Suprapubic skin (tissue), 4 donors: ENCODE results near the gene TRMT61A. TPM values are rescaled to one million over a fixed set of nuclear protein-coding genes. Genes with fewer than 3 reads are reported as not detected.

Source experiments
- DNase-seq, 2 donors: peaks; one replicate each; pipeline ENCODE4 v3.0.0-alpha.2; 2019; ENCODE audit warnings: low spot score in 2 of 2
- H3K27ac ChIP-seq: fragments of 200-600 bp; sonication (generic); one replicate; pipeline ENCODE4 v1.5.1; 2019
- H3K27me3 ChIP-seq: fragments of 200-600 bp; sonication (generic); one replicate; pipeline ENCODE4 v1.5.1; 2019
- H3K36me3 ChIP-seq: fragments of 200-600 bp; sonication (generic); one replicate; pipeline ENCODE4 v1.5.1; 2019
- H3K4me1 ChIP-seq: fragments of 200-600 bp; sonication (generic); one replicate; pipeline ENCODE4 v1.5.1; 2019
- H3K4me3 ChIP-seq: fragments of 200-600 bp; sonication (generic); one replicate; pipeline ENCODE4 v1.5.1; 2019; ENCODE audit warnings: mild to moderate bottlenecking
- H3K9me3 ChIP-seq: fragments of 200-600 bp; sonication (generic); one replicate; pipeline ENCODE4 v1.5.1; 2019
- EP300 ChIP-seq: sonication (generic); formaldehyde crosslinking; IDR thresholded peaks from one replicate; pipeline ENCODE4 v1.6.1; 2017; ENCODE audit warnings: antibody characterized with exemption
- POLR2A ChIP-seq, 2 donors: fragments of 450-650 bp; IDR thresholded peaks; one replicate each; pipeline ENCODE4 v1.6.1; 2017; ENCODE audit warnings: antibody characterized with exemption in 2 of 2, mild to moderate bottlenecking in 2 of 2, moderate library complexity in 2 of 2
- POLR2AphosphoS5 ChIP-seq, 3 donors: sonication (generic); formaldehyde crosslinking; IDR thresholded peaks; one replicate each; pipeline ENCODE4 v1.6.1; 2017; ENCODE audit warnings: antibody characterized with exemption in 3 of 3
- WGBS: methylation state at CpG from one replicate; pipeline ENCODE4 v1.1.5; 2018; 5-methylcytosine and 5-hydroxymethylcytosine counted together
- total RNA-seq, 4 donors: library from RNA; depleted of rRNA; stranded (reverse); fragments of >200 nt; gene quantifications; one replicate each; pipeline ENCODE4 v1.1.0, GENCODE V29; 2016
- TF ChIP-seq, protein P1 (sequence below), 2 donors: fragments of 200-600 bp in 1 of 2; fragments of 450-650 bp in 1 of 2; sonication (generic) in 1 of 2; IDR thresholded peaks; one replicate each; pipeline ENCODE4 v1.5.1; 2016 to 2019; ENCODE audit warnings: antibody characterized with exemption in 2 of 2, mild to moderate bottlenecking in 1 of 2, moderate library complexity in 1 of 2

The TRMT61A gene
- total RNA-seq, 4 donors from 2014 or later = 15.9 to 21.9 (median 18.5) TPM

DNA sequence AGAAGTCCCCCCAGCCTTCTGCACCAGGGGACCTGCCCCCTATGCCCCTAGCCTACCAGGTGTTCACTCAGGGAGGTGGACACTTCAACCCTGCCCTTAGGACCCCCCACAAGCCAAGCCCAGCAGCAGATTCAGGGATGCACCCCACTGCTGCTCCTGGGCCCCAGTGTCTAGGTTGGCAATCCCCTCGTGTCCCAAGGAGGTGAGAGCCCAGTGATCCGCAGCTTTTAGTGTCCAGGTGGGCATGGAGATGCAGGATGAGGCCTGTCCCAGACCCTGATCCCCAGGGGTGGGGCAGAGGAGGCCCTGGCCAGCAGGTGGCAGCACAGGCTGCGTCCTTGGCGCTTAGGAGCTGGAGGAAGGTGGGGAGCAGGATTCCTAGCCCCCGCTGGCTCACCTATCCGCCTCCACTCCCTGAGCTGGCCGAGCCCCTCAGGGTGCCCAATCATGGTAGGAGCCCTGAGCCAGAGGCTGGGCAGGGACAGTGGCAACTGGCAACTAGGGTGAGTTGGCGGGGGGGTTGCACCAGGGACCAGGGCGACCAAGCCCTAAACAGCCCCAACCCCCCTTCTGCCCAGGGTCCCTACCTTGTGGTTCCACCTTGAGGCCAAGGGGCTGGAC lies 10.5 kb upstream of the TRMT61A start:
- Histone ChIP-seq H3K27ac (no peak overlapping the region), H3K4me3 (no peak overlapping the region), H3K9me3 (no peaks in the 10 kb centered on the region), H3K36me3 (no peaks in the 10 kb centered on the region), H3K4me1 (peaks cover 96% of the 10 kb centered on the region), H3K27me3 (peaks cover 6% of the 10 kb centered on the region)
- DNase-seq = peak in 1 of 2 donors; percentile 79
- WGBS = 44% methylated on average over 7 of the region's 9 CpGs
- TF ChIP-seq POLR2AphosphoS5 (IDR thresholded peaks at IDR 0.05) = no peak
- TF ChIP-seq, protein P1, sequence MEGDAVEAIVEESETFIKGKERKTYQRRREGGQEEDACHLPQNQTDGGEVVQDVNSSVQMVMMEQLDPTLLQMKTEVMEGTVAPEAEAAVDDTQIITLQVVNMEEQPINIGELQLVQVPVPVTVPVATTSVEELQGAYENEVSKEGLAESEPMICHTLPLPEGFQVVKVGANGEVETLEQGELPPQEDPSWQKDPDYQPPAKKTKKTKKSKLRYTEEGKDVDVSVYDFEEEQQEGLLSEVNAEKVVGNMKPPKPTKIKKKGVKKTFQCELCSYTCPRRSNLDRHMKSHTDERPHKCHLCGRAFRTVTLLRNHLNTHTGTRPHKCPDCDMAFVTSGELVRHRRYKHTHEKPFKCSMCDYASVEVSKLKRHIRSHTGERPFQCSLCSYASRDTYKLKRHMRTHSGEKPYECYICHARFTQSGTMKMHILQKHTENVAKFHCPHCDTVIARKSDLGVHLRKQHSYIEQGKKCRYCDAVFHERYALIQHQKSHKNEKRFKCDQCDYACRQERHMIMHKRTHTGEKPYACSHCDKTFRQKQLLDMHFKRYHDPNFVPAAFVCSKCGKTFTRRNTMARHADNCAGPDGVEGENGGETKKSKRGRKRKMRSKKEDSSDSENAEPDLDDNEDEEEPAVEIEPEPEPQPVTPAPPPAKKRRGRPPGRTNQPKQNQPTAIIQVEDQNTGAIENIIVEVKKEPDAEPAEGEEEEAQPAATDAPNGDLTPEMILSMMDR (IDR thresholded peaks at IDR 0.05) = peak; percentile 77 to 91

DNA sequence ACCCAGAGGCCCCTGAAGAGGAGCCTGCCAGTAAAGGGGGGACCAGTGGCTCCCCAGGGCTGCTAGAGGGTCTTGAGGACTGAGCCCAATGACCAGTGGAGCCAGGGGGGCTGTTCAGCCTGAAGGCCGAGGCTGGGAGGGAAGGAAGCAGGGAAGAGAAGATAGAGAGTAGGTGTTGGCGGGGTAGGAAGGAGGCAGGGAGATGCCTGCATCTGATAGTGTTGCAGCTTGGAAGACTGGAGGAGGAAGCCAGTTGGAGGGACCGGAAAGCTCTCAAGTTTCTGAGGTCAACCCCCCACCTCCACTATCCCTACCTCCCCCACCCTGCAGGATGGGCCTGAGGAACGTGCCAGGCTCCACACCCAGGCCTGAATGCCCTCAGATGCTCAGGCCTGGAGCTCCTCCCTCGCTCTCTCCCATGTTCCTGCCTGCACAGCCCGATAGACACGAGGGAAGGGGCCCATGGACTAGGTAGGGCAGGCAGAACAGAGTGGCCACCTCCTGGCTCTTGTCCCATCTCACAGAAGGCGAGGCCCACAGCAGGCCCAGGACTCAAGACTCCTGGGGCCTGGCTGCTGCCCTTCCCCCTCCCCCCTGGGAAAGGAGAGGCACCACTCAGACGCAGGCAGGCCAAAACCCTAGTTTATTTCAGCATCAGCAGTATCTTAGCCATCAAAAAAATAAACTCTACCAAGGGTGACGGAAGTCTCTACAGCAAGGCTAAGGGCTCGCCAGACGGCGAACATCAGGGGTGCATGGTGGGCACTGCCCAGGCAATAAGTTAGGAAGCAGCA lies 9.8 kb upstream of the TRMT61A start:
- Histone ChIP-seq H3K4me3 (no peak overlapping the region), H3K27ac (no peak overlapping the region), H3K9me3 (no peaks in the 10 kb centered on the region), H3K27me3 (peaks cover 6% of the 10 kb centered on the region), H3K4me1 (peaks cover 89% of the 10 kb centered on the region), H3K36me3 (no peaks in the 10 kb centered on the region)
- TF ChIP-seq POLR2A (IDR thresholded peaks at IDR 0.05) = no peak
- no peak for TF ChIP-seq POLR2AphosphoS5 (IDR thresholded peaks at IDR 0.05)
- TF ChIP-seq, protein P1 (IDR thresholded peaks at IDR 0.05) = no peak
- no peak for TF ChIP-seq EP300
- 64% methylated on average over 7 of the region's 13 CpGs for WGBS
- DNase-seq = peak in 1 of 2 donors; percentile 63

DNA sequence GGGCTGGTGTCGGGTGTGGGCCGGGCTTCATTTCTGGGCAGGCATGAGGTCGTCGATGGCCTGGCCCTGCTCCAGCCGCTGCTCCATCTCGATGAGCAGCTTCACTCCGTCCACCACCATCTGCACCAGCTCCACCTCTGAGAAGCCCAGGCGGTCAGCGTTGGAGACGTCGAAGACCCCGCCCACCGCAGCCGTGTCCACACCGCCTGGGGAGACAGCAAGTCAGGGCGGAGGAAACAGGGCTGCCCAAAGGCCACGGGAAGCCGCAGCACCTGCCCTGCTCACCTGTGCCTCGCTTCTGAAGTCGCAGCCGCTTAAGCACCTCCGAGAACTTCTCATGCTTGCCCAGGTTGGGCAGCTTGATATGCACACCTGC lies 9.2 kb upstream of the TRMT61A start:
- Histone ChIP-seq H3K27ac (peak overlapping the region; percentile 8), H3K36me3 (no peaks in the 10 kb centered on the region), H3K9me3 (no peaks in the 10 kb centered on the region), H3K27me3 (peaks cover 6% of the 10 kb centered on the region), H3K4me3 (no peak overlapping the region), H3K4me1 (peaks cover 84% of the 10 kb centered on the region)
- WGBS = 51% methylated on average over 22 of the region's 22 CpGs
- TF ChIP-seq EP300 (no peak), POLR2A (IDR thresholded peaks at IDR 0.05) (no peak), POLR2AphosphoS5 (IDR thresholded peaks at IDR 0.05) (no peak)
- TF ChIP-seq, protein P1 (IDR thresholded peaks at IDR 0.05) = no peak
- DNase-seq = peak in 1 of 2 donors; percentile 78

DNA sequence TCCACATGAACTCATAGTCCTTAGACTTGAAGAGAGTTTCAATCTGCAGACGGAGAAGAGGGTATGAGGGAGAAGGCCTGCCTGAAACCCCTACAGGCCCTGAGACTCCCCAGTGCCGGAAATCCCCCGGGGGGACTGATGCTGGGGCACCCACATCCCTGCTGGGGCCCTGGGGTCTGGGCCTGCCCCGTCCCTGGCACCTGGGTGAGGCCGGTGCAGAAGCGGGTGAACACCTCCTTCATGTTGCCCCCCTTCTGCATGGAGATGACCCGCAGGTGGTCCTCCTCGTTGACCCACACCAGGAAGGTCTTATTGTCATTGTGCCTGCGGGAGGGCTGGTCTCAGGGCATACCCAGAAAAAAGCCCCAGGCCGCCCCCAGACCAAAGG lies 8.7 kb upstream of the TRMT61A start:
- peak overlapping the region; percentile 8 for H3K27ac ChIP-seq
- H3K4me3 ChIP-seq = peak overlapping the region; percentile 65
- H3K9me3 ChIP-seq = no peaks in the 10 kb centered on the region
- TF ChIP-seq, protein P1 (IDR thresholded peaks at IDR 0.05) = no peak
- TF ChIP-seq POLR2AphosphoS5 (IDR thresholded peaks at IDR 0.05) (no peak), POLR2A (IDR thresholded peaks at IDR 0.05) (no peak), EP300 (no peak)
- H3K4me1 ChIP-seq = peaks cover 79% of the 10 kb centered on the region
- no peaks in the 10 kb centered on the region for H3K36me3 ChIP-seq
- H3K27me3 ChIP-seq = peaks cover 6% of the 10 kb centered on the region
- 60% methylated on average over 3 of the region's 10 CpGs for WGBS
- DNase-seq = no peak

DNA sequence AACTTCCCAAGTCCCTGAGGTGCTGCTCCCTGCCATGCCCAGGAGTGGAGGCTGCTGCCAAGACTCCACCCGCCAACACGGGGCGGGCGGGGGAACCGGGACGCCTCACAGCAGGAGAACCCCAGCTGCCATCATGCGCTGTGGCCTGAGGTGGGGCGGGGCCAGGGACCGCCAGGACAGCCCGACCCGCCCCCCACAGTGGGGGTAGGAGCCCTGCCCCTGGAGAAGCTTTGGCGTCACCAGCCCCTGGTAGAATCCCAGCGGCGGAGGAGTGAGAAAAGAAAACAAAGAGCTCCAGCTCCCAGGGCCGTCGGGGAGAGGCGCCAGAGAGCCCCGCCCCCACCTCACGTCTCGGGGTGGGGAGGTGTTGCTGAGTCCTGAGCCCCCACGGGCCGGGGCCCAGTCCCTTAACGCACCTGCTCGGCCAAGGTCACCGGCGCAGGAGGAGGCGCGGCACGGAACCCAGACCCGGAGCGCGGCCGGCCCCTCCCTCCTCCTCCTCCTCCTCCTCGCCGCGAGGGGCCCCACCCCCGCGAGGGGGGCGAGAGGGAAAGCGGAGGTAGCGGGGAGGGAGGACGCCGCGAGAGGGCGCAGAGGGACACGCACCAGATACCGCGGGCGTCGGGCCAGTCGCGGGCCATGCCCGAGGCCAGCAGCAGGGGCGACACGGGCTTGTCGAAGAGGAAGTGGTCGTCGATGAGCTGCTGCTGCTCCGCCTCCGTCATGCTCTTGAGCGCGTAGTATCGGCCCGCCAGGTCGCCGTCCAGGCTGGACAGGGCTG lies 8.1 kb upstream of the TRMT61A start:
- 1% methylated on average over 12 of the region's 66 CpGs for WGBS
- Histone ChIP-seq H3K27ac (peak overlapping the region; percentile 86), H3K9me3 (no peaks in the 10 kb centered on the region), H3K4me3 (peak overlapping the region; percentile 65), H3K27me3 (peaks cover 6% of the 10 kb centered on the region), H3K36me3 (no peaks in the 10 kb centered on the region), H3K4me1 (peaks cover 74% of the 10 kb centered on the region)
- DNase-seq = peak; percentile 84 to 90
- TF ChIP-seq EP300 (no peak), POLR2A (IDR thresholded peaks at IDR 0.05) (no peak), POLR2AphosphoS5 (IDR thresholded peaks at IDR 0.05) (peak in 1 of 3 donors; percentile 23)
- TF ChIP-seq, protein P1 (IDR thresholded peaks at IDR 0.05) = peak; percentile 11 to 63
